GM18508 (cell line): ENCODE results near the gene SDK2.
"Not testable (repeated sequence)": the region's sequence is repeated elsewhere in the genome, so short reads cannot be mapped to it uniquely, and the experiment has no call there.

Experiments used
- ATAC-seq: cut with Tn5 transposase; IDR thresholded peaks from one replicate; pipeline ENCODE4 v1.9.1; 2021; ENCODE audit warnings: moderate number of reproducible peaks; ENCODE audit not compliant: insufficient read depth, unreplicated experiment

SDK2 gene

DNA sequence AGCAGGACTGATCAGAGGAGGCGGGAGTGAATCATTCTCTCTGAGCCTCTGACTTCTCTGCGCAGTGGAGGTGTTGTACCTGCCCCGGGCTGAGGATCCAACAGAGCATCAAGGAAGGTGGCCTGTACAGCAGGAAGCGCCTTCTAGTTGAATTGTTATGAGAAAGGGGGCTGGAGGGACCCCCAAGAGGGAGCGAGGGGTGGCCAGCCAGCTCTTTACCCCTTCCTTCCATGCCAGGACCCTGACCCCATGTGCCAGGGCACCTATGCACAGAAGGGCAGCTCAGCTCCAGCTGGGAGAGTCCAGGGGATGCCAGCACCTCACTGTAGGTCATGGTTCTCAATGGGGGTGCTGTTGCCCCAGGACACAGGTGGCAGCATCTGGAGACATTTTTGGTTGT, 149.3 kb downstream of the SDK2 start:
- no peak for ATAC-seq

DNA sequence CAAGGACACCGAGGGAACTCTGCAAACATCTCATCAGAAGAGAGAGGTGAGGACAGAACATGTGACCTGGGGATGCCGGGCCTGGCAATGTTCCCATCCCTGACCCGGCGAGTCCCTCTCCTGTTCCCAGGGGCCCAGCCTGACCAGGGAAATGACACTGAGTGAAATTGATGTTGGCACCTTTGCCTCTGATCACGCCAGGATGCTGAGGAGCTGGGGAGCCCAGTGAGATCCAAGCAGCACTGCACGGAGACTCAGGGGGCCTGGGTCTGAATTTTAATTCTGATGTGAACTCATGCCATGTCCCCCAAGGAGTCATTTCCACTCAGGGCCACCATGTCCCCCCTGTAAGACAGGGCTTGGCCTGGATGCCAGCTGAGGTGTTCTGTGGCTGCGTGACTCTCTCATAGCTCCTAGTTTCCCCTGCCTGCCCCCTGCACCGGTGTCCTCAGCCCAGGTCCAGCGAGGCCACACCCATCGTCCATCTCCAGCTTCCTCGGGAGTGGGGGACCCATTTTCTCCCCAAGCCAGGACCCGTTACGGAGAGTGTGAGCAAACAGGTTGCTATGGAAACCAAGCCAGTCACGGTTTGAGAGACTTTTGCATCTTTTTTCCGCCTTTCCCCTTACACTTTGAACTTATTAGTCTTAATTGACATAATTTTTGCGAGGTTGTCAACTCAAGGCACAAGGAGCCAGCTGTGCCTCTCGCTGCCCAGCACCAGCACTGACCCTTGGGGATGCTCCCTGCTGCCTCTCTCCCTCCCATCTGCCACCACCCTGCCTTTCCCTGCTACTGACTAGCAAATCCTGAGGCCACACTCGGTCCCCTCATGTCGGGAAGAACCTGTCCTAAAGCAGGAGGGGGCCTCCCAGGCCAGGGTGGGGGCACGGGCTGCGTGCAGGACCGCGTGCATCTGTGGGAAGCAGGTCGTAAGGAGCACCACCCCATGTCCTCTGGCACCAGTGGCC, 150.0 kb downstream of the SDK2 start:
- ATAC-seq = no peak

DNA sequence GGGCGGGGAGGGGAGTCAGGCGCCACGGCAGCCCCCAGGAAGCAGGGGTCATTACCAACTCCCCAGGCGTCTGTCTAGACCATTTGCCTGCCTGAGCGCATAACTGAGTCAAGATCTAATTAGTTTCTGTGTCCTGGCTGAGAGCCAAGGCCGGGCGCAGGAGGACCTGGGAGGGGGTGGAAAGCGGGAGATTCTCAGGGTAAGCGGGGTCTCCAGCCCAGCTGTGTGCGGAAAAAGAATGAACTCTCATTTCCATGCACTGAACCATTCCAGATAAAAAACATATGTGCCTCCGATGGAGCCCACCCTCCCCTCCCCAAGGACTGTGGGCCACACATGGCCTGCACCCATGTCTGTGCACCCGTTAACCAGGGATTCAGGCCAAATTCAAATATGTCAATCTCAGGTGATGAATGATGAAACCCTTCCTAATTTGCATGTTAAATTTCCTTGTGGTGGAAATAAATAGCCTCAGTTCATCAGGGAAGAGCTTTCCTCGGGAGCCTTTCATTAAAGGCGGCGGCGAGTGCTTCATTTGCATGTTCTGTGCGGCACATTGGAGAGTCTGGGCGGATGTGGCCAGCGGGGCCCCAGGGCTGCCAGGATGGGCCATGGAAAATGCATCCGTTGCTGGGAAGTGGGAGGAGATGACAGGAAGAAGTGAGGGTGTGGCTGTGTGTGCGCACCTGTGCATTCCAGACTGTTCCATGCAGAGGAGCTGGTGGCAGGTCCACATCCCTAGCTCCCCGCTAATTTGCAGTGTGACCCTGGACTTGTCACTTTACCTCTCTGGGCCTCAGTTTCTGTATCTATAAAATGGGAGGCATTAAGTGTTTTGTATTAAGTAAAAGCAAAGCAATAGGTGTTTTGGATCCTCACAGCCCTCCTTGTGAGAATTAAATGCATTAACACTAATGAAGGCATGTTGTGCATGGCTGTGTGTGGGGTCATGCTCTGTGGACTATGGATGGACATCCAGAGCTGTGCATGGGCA, 151.1 kb downstream of the SDK2 start:
- ATAC-seq = no peak

DNA sequence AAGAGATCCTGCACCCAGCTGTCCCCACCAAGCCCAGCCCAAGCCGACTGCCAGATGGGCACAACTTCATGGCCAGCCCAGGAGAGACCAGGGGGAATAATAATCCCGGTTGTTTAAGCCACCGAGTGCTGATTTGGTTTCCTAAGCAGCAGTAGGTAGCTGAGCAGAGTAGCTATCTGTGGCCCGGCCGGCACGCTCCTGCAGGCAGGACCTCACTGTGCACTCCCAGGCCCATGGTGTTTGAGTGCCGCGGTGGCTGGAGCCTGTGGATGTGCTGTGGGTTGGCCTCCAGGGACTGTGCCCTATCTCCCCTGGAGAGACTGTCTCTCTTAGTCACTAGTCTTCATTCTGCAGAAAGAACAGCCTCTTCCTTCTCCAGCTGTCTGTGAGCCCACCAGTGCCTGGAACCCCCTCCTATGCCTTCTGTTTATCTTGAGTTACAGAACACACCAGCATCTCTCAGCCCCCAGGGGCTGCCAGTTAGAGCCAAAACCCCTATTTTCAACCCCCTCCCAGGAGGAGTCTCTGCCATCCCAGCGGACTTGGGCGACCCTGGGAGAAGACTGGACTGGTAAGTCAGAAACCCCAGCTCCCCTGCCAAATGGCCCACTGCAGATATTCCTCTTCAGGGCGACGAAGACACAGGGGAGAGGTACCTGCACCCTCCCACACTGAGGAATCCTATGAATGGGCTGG, 152.0 kb downstream of the SDK2 start:
- ATAC-seq = no peak

DNA sequence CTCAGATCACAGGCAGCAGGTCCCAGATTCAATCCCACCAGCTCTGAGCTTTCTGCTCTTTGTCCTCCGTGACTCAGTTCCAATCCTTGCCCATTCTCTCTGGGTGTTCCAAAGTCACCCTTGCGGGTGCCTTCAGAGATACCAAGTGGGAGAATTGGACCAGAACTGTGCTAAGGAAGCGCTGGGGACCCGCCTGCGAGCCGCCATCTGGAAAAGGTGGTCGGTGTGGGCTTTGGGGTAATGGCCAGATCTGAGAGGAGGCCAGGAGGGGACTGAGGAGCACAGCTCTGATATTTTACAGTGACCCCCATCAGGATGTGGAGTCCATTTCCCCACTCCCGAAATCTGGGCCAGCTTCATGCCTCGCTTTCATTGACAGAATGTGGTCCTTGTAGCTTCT, 152.6 kb downstream of the SDK2 start:
- ATAC-seq = no peak

DNA sequence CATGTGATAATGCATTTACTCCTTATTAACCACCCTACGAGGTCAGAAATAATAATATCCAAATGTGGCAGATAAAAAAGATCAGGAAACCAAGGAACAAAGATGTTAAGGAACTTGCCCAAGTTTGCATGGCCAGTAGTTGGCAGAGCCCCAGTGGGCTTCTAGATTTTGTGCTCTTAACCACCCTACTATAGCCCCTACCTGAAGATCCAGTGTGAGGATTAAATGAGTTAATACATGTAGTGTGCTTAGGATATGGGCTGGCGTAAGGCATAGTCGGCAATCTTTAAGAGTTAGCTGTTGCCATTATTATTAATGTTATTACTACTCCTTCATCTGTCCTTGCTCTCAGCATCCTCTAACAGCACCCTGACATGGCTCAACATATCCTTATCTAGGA, 153.4 kb downstream of the SDK2 start:
- ATAC-seq = no peak

DNA sequence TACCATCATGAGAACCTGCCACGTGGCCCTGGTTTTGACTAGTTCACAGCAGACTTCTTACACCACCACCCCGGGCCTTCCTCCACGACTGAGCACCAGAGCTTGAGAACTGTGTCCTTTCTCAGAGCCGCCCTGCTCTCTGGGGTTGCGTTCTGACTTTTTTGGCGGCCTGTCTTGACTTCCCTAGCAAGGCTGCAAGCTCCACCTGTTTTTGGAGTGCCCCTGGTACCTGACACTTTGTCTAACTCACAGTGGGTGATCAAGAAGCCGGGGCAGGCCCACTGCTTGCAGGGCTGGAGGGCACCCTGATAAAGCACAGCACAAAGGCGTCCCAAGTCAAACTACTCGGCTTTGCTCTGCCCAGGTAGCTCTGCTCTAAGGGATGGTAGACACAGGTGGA, 154.3 kb downstream of the SDK2 start:
- no peak for ATAC-seq

DNA sequence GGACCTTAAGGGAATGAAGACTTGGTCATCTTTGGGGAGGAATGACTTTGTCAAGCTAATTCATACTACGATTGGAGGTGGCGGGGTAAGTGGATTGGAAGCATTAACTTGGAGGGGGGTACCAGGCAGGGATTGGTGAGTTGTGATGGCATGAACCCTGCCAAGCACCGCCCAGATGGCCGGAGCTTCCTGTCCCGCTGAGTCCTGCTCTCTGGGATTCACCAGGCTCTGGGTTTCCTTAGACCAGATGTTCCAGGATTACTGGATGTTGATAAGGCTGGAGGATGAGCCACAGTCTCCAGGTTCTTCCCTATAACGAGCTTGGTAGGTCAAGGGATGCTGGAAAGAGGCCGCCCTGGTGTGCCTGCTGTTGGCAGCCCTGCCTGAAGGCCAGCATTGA, 154.9 kb downstream of the SDK2 start:
- no peak for ATAC-seq

DNA sequence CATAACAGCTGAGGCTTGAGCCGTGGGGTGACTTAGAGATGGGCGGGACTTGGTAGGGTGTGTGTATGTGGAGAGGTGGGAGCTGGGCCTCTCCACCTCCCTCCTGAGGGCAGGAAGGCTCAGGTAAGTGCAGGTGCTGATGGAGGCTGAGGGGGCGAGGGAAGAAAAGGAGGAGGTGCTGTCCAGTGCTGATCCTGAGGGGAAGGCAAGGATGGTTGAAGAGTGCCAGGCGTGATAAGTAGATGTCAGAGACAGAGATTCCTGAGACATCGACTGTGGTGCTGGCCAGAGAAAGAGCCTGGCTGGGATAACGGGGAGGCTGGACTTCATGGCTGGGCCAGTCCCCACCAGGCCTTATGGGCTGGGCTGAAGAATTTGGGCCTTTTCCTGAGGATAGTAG, 159.1 kb downstream of the SDK2 start:
- ATAC-seq = no peak

DNA sequence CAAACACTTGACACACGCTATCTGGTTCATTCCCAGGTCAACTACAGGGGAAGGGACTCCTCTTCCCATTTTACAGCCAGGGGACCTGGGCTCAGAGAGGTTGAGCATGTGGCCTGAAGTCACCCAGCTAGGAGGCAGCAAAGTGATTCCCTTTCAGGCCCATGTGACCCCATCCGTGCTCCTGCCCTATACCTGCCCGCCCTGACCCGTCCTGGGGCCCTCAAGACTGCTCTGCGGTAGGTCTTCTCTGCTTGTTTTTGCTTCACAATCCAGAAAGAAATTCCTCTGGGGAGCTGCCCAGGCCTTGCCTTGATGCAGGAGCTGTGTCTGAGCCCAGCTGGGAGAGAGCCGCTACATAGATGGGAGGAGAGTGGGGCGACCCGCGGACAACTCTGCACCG, 161.4 kb downstream of the SDK2 start:
- ATAC-seq = no peak

DNA sequence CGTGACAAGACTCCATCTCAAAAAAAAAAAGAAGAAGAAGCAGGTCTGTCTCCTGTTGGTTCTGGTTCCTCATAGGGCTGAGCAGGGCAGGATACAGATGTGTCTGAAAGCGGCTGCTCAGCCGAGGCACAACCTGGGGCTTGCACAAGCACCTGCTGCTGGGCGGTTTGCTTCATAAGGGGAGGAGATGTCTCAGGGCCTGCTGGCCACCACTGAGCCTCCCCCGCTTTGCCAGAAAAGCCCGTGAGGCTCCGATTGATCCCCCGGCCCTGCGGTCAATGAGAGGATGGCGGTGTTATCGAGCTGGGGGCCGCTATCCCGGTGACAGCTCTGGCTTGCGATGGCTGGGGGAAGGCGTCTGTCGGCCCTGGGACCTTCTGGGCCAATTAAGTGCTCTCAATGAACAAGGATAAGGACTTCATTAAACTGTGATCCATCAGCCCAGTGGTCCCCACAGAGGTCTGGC, 162.0 kb downstream of the SDK2 start:
- ATAC-seq = no peak

DNA sequence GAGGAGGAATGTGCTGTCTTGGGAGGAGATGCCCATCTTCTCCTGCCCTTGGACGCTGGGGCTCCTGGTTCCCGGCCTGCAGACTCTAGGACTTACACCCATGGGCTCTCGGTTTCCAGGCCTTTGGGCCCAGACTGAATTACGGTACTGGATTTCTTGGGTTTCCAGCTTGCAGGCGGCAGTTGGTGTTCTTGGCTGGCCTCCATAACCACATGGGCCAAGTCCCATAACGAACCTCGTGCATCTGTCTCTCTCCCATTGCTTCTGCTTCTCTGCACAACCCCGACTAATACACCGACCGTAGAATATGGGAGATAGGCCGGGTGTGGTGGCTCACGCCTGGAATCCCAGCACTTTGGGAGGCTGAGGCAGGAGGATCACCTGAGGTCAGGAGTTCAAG, 162.6 kb downstream of the SDK2 start:
- ATAC-seq = no peak

DNA sequence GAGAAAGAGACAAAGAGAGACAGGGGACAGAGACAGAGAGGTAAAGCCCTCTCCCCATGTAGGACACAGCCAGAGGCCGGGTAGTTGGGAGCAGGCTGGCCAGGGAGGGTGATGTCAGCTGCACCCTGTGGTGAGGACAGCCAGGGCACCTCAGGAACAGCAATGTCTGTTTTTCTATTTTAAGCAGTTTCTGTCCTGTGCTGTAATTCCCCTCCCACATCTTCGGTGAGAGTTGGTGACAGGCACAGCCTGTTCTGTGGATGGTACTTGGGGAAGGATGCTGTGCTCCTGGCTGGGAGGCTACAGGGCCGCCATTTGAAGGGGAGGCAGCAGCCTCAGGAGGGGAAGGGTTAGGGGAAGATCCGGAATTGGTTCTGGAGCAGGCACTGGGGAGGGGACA, 163.5 kb downstream of the SDK2 start:
- no peak for ATAC-seq

DNA sequence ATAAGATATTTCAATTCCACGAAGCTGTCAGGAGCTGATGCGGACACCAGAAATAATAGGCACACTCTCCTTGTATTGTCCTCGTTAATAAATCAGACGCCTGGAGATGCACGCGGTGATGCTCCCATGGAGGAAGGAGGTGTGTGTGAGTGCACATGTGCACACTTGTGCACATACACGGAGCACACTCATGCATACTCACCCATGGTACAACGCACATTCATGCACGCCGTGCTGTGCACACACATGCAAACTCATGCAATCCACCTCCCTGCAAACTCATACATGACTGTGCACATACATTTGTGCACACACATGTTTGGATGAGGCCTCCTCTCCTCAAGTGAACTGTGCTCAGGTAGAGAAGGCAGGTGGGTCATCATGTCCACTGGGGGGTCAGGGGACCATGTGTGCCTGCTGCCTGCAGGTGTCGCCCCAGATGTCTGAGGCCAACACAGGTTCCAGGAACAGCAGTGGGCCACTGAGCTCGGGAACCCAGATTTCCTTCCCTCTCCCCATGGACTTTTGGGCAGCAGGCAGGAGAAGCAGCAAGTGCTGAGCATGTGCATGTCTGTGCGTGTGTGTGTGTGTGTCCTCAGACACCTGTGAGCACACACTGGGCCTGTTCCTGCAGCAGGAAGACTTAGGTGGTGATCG, 165.3 kb downstream of the SDK2 start:
- no peak for ATAC-seq

DNA sequence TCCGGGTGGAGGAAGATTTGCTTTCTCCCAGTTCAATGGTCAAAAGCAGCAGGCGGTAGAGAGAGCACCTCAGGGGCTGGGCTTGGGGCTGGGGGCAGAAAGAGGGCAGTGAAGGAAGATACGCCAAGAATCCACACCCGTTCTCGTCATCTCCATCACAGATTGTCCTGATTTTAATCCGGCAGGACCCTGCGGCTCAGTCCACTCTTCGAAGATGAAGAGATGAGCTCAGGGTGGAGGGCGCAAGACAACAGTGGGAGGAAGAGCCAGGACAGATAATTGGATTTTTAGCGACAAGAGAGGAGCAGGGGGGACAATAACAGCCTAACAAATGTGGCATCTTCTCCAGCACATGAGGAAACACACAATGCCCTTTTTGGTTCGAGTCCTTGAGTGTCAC, 165.9 kb downstream of the SDK2 start:
- ATAC-seq = no peak

DNA sequence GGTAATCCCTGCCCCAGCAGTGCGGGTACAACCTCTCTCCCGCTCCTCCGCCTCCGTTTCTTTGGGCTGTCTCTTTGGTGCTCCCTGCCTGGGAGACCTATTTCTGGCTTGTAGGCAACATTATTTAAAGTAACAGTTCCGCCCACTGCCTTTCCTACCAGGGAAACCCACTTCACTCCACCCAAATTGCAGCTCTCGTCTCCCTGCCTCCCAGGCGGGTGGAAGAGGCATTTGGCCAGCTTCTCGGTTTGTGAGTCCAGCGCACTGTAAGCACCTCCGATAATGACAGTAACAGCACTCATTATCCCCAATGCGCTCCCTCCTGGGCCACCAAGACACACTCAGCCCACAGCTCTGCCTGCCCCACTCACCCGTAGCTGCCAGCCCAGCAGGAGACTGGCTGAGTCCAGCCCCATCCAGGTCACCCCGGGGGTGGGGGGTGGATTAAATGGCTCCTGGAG, 167.3 kb downstream of the SDK2 start:
- ATAC-seq = no peak

DNA sequence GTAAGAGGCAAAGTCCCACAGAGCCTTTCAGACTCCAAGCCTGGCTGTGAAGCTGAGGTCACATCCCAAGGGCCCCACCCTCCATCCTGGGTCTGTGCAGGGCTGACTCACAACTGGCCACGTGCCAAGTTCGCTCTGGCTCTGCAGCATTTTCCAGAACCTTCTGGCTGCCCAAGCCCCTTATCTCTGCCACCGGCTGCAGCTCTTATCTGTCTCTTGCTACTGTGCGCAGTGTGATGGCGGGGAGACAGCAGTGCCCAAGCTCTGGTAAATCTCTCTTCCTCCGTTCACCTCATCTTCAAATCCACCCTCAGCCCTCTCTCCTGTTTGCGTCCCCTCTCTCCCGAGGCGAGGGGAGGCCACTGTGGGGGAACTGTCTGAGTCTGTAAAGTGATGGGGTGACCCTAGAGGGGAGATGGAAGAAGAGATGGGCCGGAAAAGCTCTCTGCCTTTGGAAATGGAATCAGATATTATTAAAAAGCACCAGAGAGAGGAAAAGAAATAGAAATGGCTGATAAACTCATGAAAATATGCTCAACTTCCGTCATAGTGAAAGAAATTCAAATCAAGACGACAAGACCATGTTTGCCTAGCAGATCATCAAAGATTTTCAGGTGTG, 169.8 kb downstream of the SDK2 start:
- no peak for ATAC-seq

DNA sequence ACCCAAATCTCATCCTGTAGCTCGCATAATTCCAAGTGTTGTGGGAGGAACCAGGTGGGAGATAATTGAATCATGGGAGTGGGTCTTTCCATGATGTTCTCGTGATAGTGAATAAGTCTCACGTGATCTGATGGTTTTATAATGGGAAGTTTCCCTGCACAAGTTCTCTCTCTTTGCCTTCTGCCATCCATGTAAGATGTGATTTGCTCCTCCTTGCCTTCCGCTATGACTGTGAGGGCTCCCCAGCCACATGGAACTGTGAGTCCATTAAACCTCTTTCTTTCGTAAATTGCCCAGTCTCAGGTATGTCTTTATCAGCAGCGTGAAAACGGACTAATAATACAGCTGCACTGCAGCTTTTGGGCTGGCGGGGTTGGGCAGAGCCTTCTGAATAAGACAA, 171.5 kb downstream of the SDK2 start:
- ATAC-seq = not testable (repeated sequence)

DNA sequence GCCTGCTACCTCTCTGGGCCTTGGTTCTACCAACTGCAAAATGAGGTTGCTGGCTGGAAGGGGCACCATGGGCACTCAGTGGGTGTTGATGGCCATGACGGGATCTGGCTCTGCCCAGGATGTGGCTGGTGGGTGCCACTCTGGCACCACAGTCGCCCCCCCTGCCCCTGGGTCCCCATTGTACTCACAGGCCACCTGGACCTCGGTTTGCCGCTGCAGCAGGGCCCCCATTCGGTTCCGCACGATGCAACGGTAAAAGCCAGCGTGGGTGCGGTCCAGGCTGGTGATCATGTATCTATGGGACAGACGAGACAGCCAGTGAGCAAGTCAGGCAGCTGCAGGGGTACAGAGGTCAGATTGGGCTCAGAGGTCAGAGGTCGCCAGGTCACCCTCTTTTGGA, 172.3 kb downstream of the SDK2 start:
- no peak for ATAC-seq
